ENCODE measurements around the gene GIGYF2.

GRCh38 chr2:232781765-232782164 lies 84.6 kb downstream of the GIGYF2 start:
- TF ChIP-seq CTCF (IDR thresholded peaks at IDR 0.05; ENCODE audit: low read depth, low read length, missing input control) (no peak), REST (IDR thresholded peaks at IDR 0.05) (no peak), MAX (IDR thresholded peaks at IDR 0.05) (no peak), TAF1 (conservative IDR thresholded peaks at IDR 0.05) (no peak)
